Loucy (cell line): ENCODE results near the gene C2CD5.

ENCODE experiments used
- CTCF ChIP-seq: fragments of 200-600 bp; sonication (generic); conservative IDR thresholded peaks from 2 replicates; pipeline ENCODE4 v1.5.1; 2014; ENCODE audit warnings: mild to moderate bottlenecking, antibody characterized with exemption, low read length
- EZH2phosphoT487 ChIP-seq: fragments of 200-600 bp; IDR thresholded peaks from 2 replicates; pipeline ENCODE4 v1.6.1; 2018; ENCODE audit warnings: antibody characterized with exemption, mild to moderate bottlenecking, moderate library complexity, borderline replicate concordance

GRCh38 chr12:22416801-22417200 lies 127.5 kb downstream of the C2CD5 start:
- TF ChIP-seq CTCF (no peak), EZH2phosphoT487 (no peak)
